Ramos (cell line): ENCODE results near the gene ENGASE.

Experiments used
- in situ Hi-C: fragments of 300-500 bp; cut with MboI; formaldehyde crosslinking; loops from one replicate; pipeline ENCODE4 v1.14.3; 2022; ENCODE audit warnings: low sequenced_read_pairs; ENCODE audit not compliant: unreplicated experiment

The ENGASE gene

GRCh38 chr17:79077587-79077986 is 3.0 kb downstream of the ENGASE start:
- in situ Hi-C loops = no loop called here

- in situ Hi-C loops = no loop called here
Observed at GRCh38 chr17:79078476-79079190, 4.0 kb downstream of the ENGASE start.

- in situ Hi-C loops = loop anchor here (5.0 kb wide), 1 partner anchor 313 kb away; no protein-coding TSS in a partner anchor
Observed at GRCh38 chr17:79079421-79080200, 5.0 kb downstream of the ENGASE start.

GRCh38 chr17:79080349-79080748 is 5.7 kb downstream of the ENGASE start:
- in situ Hi-C loops = loop anchor here (5.0 kb wide), 1 partner anchor 312 kb away; no protein-coding TSS in a partner anchor

- in situ Hi-C loops = loop anchor here (5.0 kb wide), 1 partner anchor 311 kb away; no protein-coding TSS in a partner anchor
Observed at GRCh38 chr17:79080761-79081290, 6.2 kb downstream of the ENGASE start.

- in situ Hi-C loops = loop anchor here (5.0 kb wide), 1 partner anchor 311 kb away; no protein-coding TSS in a partner anchor
Observed at GRCh38 chr17:79081571-79082276, 7.1 kb downstream of the ENGASE start.

GRCh38 chr17:79082311-79083190 is 7.9 kb downstream of the ENGASE start:
- in situ Hi-C loops = loop anchor here (5.0 kb wide), 1 partner anchor 310 kb away; no protein-coding TSS in a partner anchor

- in situ Hi-C loops = loop anchor here (5.0 kb wide), 1 partner anchor 309 kb away; no protein-coding TSS in a partner anchor
Observed at GRCh38 chr17:79083191-79083971, 8.8 kb downstream of the ENGASE start.

GRCh38 chr17:79084291-79085153 is 9.9 kb downstream of the ENGASE start:
- in situ Hi-C loops = loop anchor here (5.0 kb wide), 1 partner anchor 308 kb away; no protein-coding TSS in a partner anchor

- in situ Hi-C loops = no loop called here
Observed at GRCh38 chr17:79085154-79085920, 10.7 kb downstream of the ENGASE start.

GRCh38 chr17:79085921-79086551 is 11.4 kb downstream of the ENGASE start:
- in situ Hi-C loops = no loop called here

GRCh38 chr17:79086609-79087427 is 12.2 kb downstream of the ENGASE start:
- in situ Hi-C loops = no loop called here

- in situ Hi-C loops = no loop called here
Observed at GRCh38 chr17:79087428-79088143, 13.0 kb downstream of the ENGASE start.

- in situ Hi-C loops = no loop called here
Observed at GRCh38 chr17:79088247-79088996, 13.8 kb downstream of the ENGASE start.
